ENCODE results near the gene XYLT1.

XYLT1 gene

GRCh38 chr16:17276010-17276530, 194.7 kb downstream of the XYLT1 start:
- no peak for ATAC-seq
- TF ChIP-seq POU6F1 (CRISPR knock-in tag; IDR thresholded peaks at IDR 0.05; ENCODE audit: borderline replicate concordance, low read depth) (no peak), PPARA (CRISPR knock-in tag; IDR thresholded peaks at IDR 0.05; ENCODE audit: borderline replicate concordance) (no peak)
- TF ChIP-seq, protein P1, sequence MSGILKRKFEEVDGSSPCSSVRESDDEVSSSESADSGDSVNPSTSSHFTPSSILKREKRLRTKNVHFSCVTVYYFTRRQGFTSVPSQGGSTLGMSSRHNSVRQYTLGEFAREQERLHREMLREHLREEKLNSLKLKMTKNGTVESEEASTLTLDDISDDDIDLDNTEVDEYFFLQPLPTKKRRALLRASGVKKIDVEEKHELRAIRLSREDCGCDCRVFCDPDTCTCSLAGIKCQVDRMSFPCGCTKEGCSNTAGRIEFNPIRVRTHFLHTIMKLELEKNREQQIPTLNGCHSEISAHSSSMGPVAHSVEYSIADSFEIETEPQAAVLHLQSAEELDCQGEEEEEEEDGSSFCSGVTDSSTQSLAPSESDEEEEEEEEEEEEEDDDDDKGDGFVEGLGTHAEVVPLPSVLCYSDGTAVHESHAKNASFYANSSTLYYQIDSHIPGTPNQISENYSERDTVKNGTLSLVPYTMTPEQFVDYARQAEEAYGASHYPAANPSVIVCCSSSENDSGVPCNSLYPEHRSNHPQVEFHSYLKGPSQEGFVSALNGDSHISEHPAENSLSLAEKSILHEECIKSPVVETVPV (CRISPR knock-in tag; IDR thresholded peaks at IDR 0.05): no peak

DNA sequence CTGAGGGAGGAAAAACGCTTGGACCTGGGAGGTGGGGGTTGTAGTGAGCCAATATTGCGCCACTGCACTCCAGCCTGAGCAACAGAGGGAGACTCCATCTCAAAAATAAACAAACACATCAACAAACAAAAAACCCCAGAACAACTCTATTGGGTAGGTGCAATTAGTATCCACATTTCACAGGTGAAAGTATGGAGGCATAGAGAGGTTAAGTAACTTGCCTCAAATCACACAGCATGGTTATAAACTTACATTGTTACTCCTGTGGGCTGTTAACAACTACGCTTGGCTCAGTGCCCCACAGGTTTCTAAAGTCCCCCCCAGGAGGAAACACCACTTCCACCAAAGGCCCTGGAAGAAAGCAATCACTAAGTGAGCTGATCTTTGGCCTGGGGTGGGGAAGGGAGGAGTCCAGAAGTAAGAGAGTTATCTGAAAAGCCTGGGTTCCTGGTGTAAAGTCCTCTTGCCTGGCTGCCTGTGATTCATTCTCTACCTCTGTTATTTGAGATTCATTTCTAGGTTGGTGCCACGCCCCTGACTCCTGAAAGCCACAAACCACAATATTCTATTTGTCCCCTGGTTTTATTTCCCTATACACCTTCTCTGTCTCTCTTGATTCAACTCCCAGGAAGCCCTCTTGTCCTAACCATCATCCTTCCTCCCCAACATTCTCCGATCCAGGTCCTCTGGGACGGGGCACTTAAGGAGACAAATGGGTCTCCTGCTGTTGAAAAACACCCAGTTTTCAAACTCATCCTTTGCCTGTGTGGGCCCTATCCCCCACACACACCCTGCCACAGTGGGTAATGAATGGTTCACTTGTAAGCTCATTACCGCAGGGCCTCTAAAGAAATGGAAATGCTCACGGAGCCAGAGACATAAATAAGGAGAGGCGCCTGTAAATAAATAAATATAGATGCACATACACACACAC, 195.4 kb downstream of the XYLT1 start:
- no peak for TF ChIP-seq CSDC2 (CRISPR knock-in tag; IDR thresholded peaks at IDR 0.05)
- TF ChIP-seq PPARA (CRISPR knock-in tag; IDR thresholded peaks at IDR 0.05; ENCODE audit: borderline replicate concordance): no peak
- TF ChIP-seq GLIS3 (CRISPR knock-in tag; IDR thresholded peaks at IDR 0.05): no peak
- TF ChIP-seq ZNF8 (CRISPR knock-in tag; IDR thresholded peaks at IDR 0.05): no peak
- TF ChIP-seq ISL1 (CRISPR knock-in tag; IDR thresholded peaks at IDR 0.05): no peak
- no peak for TF ChIP-seq RARB (CRISPR knock-in tag; IDR thresholded peaks at IDR 0.05)
- no peak for TF ChIP-seq ZNF70 (CRISPR knock-in tag; IDR thresholded peaks at IDR 0.05)
- TF ChIP-seq TOX (CRISPR knock-in tag; IDR thresholded peaks at IDR 0.05; ENCODE audit: borderline replicate concordance): no peak
- TF ChIP-seq BACH2 (CRISPR knock-in tag; IDR thresholded peaks at IDR 0.05; ENCODE audit: borderline replicate concordance): no peak
- TF ChIP-seq, protein P1 (CRISPR knock-in tag; IDR thresholded peaks at IDR 0.05): no peak
- TF ChIP-seq OSR1 (CRISPR knock-in tag; IDR thresholded peaks at IDR 0.05): no peak
- TF ChIP-seq SNAI2 (CRISPR knock-in tag; IDR thresholded peaks at IDR 0.05): no peak
- TF ChIP-seq ZNF565 (CRISPR knock-in tag; conservative IDR thresholded peaks at IDR 0.05; ENCODE audit: low read depth): no peak
- TF ChIP-seq ARNTL (CRISPR knock-in tag; IDR thresholded peaks at IDR 0.05; ENCODE audit: borderline replicate concordance, low read depth): no peak
- TF ChIP-seq, protein P2, sequence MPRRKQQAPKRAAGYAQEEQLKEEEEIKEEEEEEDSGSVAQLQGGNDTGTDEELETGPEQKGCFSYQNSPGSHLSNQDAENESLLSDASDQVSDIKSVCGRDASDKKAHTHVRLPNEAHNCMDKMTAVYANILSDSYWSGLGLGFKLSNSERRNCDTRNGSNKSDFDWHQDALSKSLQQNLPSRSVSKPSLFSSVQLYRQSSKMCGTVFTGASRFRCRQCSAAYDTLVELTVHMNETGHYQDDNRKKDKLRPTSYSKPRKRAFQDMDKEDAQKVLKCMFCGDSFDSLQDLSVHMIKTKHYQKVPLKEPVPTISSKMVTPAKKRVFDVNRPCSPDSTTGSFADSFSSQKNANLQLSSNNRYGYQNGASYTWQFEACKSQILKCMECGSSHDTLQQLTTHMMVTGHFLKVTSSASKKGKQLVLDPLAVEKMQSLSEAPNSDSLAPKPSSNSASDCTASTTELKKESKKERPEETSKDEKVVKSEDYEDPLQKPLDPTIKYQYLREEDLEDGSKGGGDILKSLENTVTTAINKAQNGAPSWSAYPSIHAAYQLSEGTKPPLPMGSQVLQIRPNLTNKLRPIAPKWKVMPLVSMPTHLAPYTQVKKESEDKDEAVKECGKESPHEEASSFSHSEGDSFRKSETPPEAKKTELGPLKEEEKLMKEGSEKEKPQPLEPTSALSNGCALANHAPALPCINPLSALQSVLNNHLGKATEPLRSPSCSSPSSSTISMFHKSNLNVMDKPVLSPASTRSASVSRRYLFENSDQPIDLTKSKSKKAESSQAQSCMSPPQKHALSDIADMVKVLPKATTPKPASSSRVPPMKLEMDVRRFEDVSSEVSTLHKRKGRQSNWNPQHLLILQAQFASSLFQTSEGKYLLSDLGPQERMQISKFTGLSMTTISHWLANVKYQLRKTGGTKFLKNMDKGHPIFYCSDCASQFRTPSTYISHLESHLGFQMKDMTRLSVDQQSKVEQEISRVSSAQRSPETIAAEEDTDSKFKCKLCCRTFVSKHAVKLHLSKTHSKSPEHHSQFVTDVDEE (CRISPR knock-in tag; IDR thresholded peaks at IDR 0.05): no peak
- no peak for TF ChIP-seq POU6F1 (CRISPR knock-in tag; IDR thresholded peaks at IDR 0.05; ENCODE audit: borderline replicate concordance, low read depth)
- TF ChIP-seq CREB5 (CRISPR knock-in tag; IDR thresholded peaks at IDR 0.05; ENCODE audit: low read depth): no peak
- no peak for TF ChIP-seq TCF4 (CRISPR knock-in tag; IDR thresholded peaks at IDR 0.05; ENCODE audit: borderline replicate concordance)
- no peak for ATAC-seq
